Esophagus squamous epithelium (tissue), 4 donors: ENCODE results near the gene DOCK10.

ENCODE experiments used
- POLR2A ChIP-seq, 4 donors: fragments of 450-650 bp; IDR thresholded peaks; one replicate each; pipeline ENCODE4 v1.6.1; 2017; ENCODE audit warnings: antibody characterized with exemption in 4 of 4, mild to moderate bottlenecking in 4 of 4, moderate library complexity in 3 of 4
- TF ChIP-seq, protein P1 (sequence below), 6 experiments: fragments of 450-650 bp in 4 of 6; fragments of 200-600 bp in 2 of 6; sonication (generic) in 2 of 6; IDR thresholded peaks; one replicate each; pipeline ENCODE4 v1.5.1; 2016 to 2019; ENCODE audit warnings: antibody characterized with exemption in 6 of 6, mild to moderate bottlenecking in 4 of 6, moderate library complexity in 4 of 6

DNA sequence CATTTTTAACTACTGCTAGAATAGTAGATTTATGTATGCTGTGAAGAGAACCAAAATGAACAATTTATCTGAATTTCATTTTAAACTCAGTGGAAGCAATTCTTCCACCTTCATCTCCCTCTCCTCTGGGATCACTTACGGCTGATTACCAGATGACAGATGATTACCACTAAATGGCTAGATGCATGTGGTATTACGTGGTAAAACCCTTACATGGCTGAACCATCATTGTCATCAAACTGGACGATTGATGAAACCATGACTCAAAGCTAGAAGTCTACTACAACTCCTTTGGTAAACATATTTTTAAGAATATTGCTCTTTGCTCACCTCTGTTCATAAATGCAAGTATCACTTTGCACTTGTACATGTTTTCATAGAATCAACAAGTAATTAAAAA lies 48.5 kb upstream of the DOCK10 start:
- no peak for TF ChIP-seq POLR2A (IDR thresholded peaks at IDR 0.05)
- TF ChIP-seq, protein P1, sequence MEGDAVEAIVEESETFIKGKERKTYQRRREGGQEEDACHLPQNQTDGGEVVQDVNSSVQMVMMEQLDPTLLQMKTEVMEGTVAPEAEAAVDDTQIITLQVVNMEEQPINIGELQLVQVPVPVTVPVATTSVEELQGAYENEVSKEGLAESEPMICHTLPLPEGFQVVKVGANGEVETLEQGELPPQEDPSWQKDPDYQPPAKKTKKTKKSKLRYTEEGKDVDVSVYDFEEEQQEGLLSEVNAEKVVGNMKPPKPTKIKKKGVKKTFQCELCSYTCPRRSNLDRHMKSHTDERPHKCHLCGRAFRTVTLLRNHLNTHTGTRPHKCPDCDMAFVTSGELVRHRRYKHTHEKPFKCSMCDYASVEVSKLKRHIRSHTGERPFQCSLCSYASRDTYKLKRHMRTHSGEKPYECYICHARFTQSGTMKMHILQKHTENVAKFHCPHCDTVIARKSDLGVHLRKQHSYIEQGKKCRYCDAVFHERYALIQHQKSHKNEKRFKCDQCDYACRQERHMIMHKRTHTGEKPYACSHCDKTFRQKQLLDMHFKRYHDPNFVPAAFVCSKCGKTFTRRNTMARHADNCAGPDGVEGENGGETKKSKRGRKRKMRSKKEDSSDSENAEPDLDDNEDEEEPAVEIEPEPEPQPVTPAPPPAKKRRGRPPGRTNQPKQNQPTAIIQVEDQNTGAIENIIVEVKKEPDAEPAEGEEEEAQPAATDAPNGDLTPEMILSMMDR (IDR thresholded peaks at IDR 0.05): no peak
